Esophagus squamous epithelium (tissue), 4 donors: ENCODE data around the gene AMIGO2.

Source experiments
- CTCF ChIP-seq, 6 experiments: fragments of 450-650 bp in 4 of 6; fragments of 200-600 bp in 2 of 6; sonication (generic) in 2 of 6; IDR thresholded peaks; one replicate each; pipeline ENCODE4 v1.5.1; 2016 to 2019; ENCODE audit warnings: antibody characterized with exemption in 6 of 6, mild to moderate bottlenecking in 4 of 6, moderate library complexity in 4 of 6
- POLR2A ChIP-seq, 4 donors: fragments of 450-650 bp; IDR thresholded peaks; one replicate each; pipeline ENCODE4 v1.6.1; 2017; ENCODE audit warnings: antibody characterized with exemption in 4 of 4, mild to moderate bottlenecking in 4 of 4, moderate library complexity in 3 of 4

GRCh38 chr12:47102406-47102805 lies 22.6 kb upstream of the AMIGO2 start:
- TF ChIP-seq CTCF (IDR thresholded peaks at IDR 0.05) (no peak), POLR2A (IDR thresholded peaks at IDR 0.05) (no peak)
